ENCODE data around the gene C15orf40.
"Not testable (repeated sequence)": the region's sequence is repeated elsewhere in the genome, so short reads cannot be mapped to it uniquely, and the experiment has no call there.

C15orf40 gene

DNA sequence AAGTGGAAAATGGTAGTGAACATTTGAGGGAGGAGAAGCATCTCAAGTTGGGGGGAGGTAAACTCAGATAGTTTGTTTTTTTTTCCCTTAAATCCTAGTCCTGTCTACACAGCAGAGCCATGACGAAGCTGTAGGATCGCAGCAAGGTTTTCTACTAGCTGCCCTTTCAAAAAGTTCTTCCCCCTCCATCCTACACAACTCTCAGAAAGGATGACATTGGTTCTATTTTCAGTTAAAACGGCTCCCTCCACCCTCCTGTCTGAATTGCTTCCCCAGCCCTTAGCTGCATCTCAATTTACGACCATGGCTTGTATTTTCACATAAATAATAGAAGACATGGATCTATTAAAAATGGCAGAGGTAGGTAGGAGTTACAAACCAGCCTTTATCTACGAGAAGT lies 61.1 kb downstream of the C15orf40 start:
- no peak for DNase-seq (ENCODE audit: low read depth in 2 of 2)
- no peak overlapping the region for H3K4me3 ChIP-seq (replicated peaks in 1 of 2; ENCODE audit: low read depth in 2 of 2, low read length in 2 of 2)
- TF ChIP-seq, protein P1, sequence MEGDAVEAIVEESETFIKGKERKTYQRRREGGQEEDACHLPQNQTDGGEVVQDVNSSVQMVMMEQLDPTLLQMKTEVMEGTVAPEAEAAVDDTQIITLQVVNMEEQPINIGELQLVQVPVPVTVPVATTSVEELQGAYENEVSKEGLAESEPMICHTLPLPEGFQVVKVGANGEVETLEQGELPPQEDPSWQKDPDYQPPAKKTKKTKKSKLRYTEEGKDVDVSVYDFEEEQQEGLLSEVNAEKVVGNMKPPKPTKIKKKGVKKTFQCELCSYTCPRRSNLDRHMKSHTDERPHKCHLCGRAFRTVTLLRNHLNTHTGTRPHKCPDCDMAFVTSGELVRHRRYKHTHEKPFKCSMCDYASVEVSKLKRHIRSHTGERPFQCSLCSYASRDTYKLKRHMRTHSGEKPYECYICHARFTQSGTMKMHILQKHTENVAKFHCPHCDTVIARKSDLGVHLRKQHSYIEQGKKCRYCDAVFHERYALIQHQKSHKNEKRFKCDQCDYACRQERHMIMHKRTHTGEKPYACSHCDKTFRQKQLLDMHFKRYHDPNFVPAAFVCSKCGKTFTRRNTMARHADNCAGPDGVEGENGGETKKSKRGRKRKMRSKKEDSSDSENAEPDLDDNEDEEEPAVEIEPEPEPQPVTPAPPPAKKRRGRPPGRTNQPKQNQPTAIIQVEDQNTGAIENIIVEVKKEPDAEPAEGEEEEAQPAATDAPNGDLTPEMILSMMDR (IDR thresholded peaks at IDR 0.05; ENCODE audit: low read depth, low read length), result no peak

DNA sequence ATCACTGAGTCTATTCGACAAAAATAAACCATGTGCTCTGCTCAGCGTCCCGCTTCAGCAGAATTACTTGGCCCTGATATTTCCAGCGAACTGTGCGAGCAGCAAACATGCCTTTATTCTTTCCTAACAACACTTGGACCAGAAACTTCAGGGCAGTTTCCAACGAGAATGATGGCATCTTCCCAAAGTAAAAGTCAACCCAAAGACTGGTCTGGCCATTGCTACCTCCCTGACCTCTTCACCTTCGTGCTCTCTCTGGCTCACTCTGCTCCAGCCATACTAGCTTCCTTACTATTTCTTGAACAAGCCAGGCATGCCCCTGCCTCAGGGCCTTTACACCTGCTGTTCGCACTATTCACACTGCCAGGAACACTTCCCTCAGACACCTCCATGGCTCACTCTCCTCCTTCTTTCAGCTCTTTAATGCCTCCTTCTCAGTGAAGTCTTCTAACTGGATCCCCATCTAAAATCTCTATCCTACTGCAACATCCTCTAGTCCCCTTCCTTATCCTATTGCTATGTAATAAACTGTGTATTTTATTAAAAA lies 65.2 kb downstream of the C15orf40 start:
- DNase-seq (ENCODE audit: low read depth in 2 of 2), result no peak
- TF ChIP-seq, protein P1 (IDR thresholded peaks at IDR 0.05; ENCODE audit: low read depth, low read length), result no peak
- H3K4me3 ChIP-seq (replicated peaks in 1 of 2; ENCODE audit: low read depth in 2 of 2, low read length in 2 of 2), result no peak overlapping the region

DNA sequence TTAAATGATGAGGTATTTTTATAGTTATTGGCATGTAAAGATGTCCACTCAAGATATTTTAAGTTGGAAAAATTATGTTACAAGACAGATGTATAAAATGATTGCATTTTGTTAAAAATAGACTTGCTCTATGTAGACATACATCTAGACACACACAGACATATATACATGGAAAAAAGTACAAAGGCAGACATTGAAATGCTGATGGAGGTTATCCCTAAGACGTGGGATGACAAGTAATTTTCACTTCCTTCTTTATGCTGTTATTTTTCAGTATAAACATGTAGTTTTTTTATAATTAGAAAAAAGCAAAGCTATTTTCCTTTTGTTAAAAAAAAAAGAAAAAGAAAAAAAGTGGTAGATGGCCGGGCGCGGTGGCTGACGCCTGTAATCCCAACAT lies 66.1 kb downstream of the C15orf40 start:
- DNase-seq (ENCODE audit: low read depth in 2 of 2), result no peak
- no peak overlapping the region for H3K4me3 ChIP-seq (replicated peaks in 1 of 2; ENCODE audit: low read depth in 2 of 2, low read length in 2 of 2)
- TF ChIP-seq, protein P1 (IDR thresholded peaks at IDR 0.05; ENCODE audit: low read depth, low read length), result no peak

DNA sequence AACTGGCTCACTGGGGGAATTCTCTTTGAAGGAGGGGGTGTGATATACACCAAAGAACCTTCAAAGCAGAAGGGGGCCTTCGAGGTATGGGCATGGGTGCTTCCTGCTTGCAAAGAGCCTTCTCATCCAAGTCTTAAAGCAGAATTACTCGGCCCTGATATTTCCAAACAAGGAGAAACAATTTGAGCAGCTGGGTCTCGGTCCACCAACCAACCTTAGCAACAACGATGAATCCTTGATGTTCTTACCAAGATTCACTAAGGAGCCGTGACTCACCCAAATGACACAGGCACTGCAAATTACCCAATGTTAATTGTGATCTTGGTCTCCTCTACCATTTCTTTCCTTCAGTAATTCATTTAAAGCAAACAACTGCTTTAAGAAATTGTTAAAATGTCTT lies 66.6 kb downstream of the C15orf40 start:
- no peak overlapping the region for H3K4me3 ChIP-seq (replicated peaks in 1 of 2; ENCODE audit: low read depth in 2 of 2, low read length in 2 of 2)
- TF ChIP-seq, protein P1 (IDR thresholded peaks at IDR 0.05; ENCODE audit: low read depth, low read length), result no peak

DNA sequence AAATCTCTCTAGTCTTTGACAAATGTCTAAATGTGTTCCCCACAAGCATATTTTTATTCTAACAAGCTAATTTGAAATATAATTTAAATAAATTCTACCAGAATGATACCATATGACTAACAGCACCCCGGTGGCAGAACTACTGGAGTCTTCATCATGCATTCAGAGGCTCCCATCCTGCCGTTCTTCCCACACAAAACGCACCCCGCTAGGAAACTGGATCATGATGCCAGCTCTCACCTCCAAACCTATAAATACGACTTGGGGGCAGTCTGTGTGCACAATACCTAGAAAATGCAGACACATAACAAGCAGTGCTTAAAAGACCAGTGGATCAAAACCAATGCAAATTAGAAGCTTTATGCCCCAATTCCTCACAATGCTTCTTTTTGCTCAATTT lies 67.4 kb downstream of the C15orf40 start:
- TF ChIP-seq, protein P1 (IDR thresholded peaks at IDR 0.05; ENCODE audit: low read depth, low read length), result no peak
- no peak overlapping the region for H3K4me3 ChIP-seq (replicated peaks in 1 of 2; ENCODE audit: low read depth in 2 of 2, low read length in 2 of 2)
- no peak for DNase-seq (ENCODE audit: low read depth in 2 of 2)

More for the DNA sequence above, 66.6 kb downstream of the C15orf40 start:
- no peak for DNase-seq (ENCODE audit: low read depth in 2 of 2)

DNA sequence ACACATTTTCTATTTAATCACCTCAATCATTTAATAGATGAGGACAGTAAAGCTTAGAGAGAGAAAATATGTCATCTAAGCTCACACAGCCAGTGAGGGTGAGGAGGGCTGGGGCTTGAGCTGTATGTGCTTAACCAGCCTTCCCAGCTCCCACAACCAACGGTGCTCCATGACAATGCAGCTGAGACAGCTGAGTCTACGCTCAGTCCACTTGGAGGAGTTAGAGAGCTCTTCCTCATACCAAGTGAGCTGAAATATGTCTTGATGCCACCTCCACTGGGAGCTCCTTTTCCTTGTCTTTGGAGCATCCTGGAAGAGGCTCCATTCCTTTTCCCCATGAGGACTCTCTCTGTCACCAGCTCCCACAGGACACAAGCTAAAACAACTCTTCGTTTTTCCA lies 68.3 kb downstream of the C15orf40 start:
- H3K4me3 ChIP-seq (replicated peaks in 1 of 2; ENCODE audit: low read depth in 2 of 2, low read length in 2 of 2), result no peak overlapping the region
- TF ChIP-seq, protein P1 (IDR thresholded peaks at IDR 0.05; ENCODE audit: low read depth, low read length), result no peak
- DNase-seq (ENCODE audit: low read depth in 2 of 2), result no peak

DNA sequence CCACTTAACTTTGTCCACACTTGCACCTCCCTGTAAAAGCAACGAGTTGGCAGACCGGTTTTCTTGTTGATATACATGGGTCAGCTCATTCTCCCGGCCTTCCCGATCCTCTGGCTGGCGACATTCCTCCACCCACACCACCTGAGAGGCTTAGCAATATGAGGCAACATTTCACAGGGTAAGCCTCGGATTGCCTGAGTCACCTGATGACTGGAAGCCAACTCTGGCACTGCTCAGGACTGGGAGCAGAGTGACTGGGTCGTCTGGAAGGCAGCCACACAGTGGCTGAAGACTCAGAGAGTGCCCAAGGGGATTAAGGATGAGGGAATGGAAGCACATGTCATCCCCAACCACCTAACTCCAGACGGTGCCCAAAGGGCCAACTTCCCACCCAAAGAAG lies 68.7 kb downstream of the C15orf40 start:
- peak in 1 of 2 donors; percentile 18 for DNase-seq (ENCODE audit: low read depth in 2 of 2)
- TF ChIP-seq, protein P1 (IDR thresholded peaks at IDR 0.05; ENCODE audit: low read depth, low read length), result no peak
- H3K4me3 ChIP-seq (replicated peaks in 1 of 2; ENCODE audit: low read depth in 2 of 2, low read length in 2 of 2), result no peak overlapping the region

DNA sequence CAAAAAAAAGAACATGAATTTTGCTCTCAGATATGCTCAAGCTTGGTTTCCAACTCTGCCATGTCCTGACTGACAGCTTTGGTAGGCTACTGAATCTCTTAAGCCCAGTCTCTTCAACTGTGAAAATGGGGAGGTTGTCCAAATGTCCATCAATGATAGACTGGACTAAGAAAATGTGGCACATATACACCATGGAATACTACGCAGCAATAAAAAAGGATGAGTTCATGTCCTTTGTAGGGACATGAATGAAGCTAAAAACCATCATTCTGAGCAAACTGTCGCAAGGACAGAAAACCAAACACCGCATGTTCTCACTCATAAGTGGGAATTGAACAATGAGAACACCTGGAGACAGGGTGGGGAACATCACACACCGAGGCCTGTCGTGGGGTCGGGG lies 71.8 kb downstream of the C15orf40 start:
- H3K4me3 ChIP-seq (replicated peaks in 1 of 2; ENCODE audit: low read depth in 2 of 2, low read length in 2 of 2); DNase-seq (ENCODE audit: low read depth in 2 of 2): not testable (repeated sequence)
